ENCODE results near the gene CDHR4.

DNA sequence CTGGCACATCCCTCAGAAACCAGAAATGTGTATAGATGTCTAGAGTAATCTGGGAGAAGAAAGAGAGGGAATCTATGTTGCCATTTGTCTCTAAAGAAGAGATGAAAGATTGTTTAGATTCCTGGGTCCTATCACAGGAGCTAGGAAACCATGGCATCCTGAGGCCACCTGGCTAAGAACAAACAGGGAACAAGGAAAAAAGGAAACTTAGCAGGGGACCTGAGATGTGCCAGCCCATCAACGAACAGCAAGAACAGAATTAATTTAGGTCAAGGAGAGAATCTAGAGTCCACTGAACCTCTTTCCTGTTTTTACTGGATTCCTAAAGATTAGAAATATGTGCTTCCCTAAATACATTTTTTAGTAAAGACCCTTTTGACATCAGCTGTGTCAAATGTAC is 43.6 kb downstream of the CDHR4 start:
- TF ChIP-seq, protein P1, sequence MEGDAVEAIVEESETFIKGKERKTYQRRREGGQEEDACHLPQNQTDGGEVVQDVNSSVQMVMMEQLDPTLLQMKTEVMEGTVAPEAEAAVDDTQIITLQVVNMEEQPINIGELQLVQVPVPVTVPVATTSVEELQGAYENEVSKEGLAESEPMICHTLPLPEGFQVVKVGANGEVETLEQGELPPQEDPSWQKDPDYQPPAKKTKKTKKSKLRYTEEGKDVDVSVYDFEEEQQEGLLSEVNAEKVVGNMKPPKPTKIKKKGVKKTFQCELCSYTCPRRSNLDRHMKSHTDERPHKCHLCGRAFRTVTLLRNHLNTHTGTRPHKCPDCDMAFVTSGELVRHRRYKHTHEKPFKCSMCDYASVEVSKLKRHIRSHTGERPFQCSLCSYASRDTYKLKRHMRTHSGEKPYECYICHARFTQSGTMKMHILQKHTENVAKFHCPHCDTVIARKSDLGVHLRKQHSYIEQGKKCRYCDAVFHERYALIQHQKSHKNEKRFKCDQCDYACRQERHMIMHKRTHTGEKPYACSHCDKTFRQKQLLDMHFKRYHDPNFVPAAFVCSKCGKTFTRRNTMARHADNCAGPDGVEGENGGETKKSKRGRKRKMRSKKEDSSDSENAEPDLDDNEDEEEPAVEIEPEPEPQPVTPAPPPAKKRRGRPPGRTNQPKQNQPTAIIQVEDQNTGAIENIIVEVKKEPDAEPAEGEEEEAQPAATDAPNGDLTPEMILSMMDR (IDR thresholded peaks at IDR 0.05), result no peak
- TF ChIP-seq POLR2A (IDR thresholded peaks at IDR 0.05), result no peak

All from vagina (tissue), 2 donors.